Measurements from ENCODE around the gene KIAA1191.
"Not testable (repeated sequence)": the region's sequence is repeated elsewhere in the genome, so short reads cannot be mapped to it uniquely, and the experiment has no call there.

The KIAA1191 gene

GRCh38 chr5:176361437-176362232 lies at the start of gene KIAA1191:
Gene KIAA1191 (minus strand): TSS chr5:176361764. CDS start chr5:176359508, 2,256 bp downstream.
- peak; percentile 92 for DNase-seq (ENCODE audit: low spot score)

GRCh38 chr5:176410486-176411180 lies 49.1 kb upstream of the KIAA1191 start:
- no peak for DNase-seq (ENCODE audit: low spot score)

- no peak for DNase-seq (ENCODE audit: low spot score)
These were observed 48.2 kb upstream of the KIAA1191 start for GRCh38 chr5:176409765-176410164.

GRCh38 chr5:176408590-176408989 lies 47.0 kb upstream of the KIAA1191 start:
- no peak for DNase-seq (ENCODE audit: low spot score)

- not testable (repeated sequence) for DNase-seq (ENCODE audit: low spot score)
These were observed 46.6 kb upstream of the KIAA1191 start for GRCh38 chr5:176408252-176408573.

- DNase-seq (ENCODE audit: low spot score), result no peak
These were observed 46.1 kb upstream of the KIAA1191 start for GRCh38 chr5:176407456-176408251.

GRCh38 chr5:176406436-176407052 lies 45.0 kb upstream of the KIAA1191 start:
- DNase-seq (ENCODE audit: low spot score), result no peak

GRCh38 chr5:176405656-176406435 lies 44.3 kb upstream of the KIAA1191 start:
- no peak for DNase-seq (ENCODE audit: low spot score)

GRCh38 chr5:176401281-176402205 lies 40.0 kb upstream of the KIAA1191 start:
- no peak for DNase-seq (ENCODE audit: low spot score)

- DNase-seq (ENCODE audit: low spot score), result no peak
These were observed 39.0 kb upstream of the KIAA1191 start for GRCh38 chr5:176400382-176401156.

- no peak for DNase-seq (ENCODE audit: low spot score)
These were observed 36.3 kb upstream of the KIAA1191 start for GRCh38 chr5:176397736-176398420.

GRCh38 chr5:176396330-176396729 lies 34.8 kb upstream of the KIAA1191 start:
- DNase-seq (ENCODE audit: low spot score), result no peak

- peak; percentile 45 for DNase-seq (ENCODE audit: low spot score)
These were observed 33.5 kb upstream of the KIAA1191 start for GRCh38 chr5:176394881-176395675.

GRCh38 chr5:176394096-176394495 lies 32.5 kb upstream of the KIAA1191 start:
- DNase-seq (ENCODE audit: low spot score), result no peak

GRCh38 chr5:176392526-176392925 lies 31.0 kb upstream of the KIAA1191 start:
- DNase-seq (ENCODE audit: low spot score), result no peak

GRCh38 chr5:176391999-176392398 lies 30.4 kb upstream of the KIAA1191 start:
- DNase-seq (ENCODE audit: low spot score), result no peak

- DNase-seq (ENCODE audit: low spot score), result no peak
These were observed 29.9 kb upstream of the KIAA1191 start for GRCh38 chr5:176391479-176391878.
